Mucosa of descending colon (tissue), 3 donors: Measurements from ENCODE around the gene BBS4. TPM values are rescaled to one million over a fixed set of nuclear protein-coding genes. Genes with fewer than 3 reads are reported as not detected.
"Not testable (repeated sequence)": the region's sequence is repeated elsewhere in the genome, so short reads cannot be mapped to it uniquely, and the experiment has no call there.

Experiments
- ATAC-seq: fragments of 200-7000 bp; cut with Tn5 transposase; one replicate; pipeline ENCODE4 v1.9.1; 2020; ENCODE audit warnings: mild to moderate bottlenecking, moderate library complexity
- DNase-seq, 3 donors: peaks; one replicate each; pipeline ENCODE4 v3.0.0-alpha.2; 2020
- H3K36me3 ChIP-seq: fragments of 200-600 bp; one replicate; pipeline ENCODE4 v1.8.0; 2021; ENCODE audit warnings: low read depth, mild to moderate bottlenecking
- H3K4me1 ChIP-seq: fragments of 200-600 bp; one replicate; pipeline ENCODE4 v1.8.0; 2021; ENCODE audit warnings: low read depth, mild to moderate bottlenecking
- H3K4me3 ChIP-seq: fragments of 200-600 bp; one replicate; pipeline ENCODE4 v1.8.0; 2021; ENCODE audit warnings: mild to moderate bottlenecking
- H3K9me3 ChIP-seq: fragments of 200-600 bp; one replicate; pipeline ENCODE4 v1.8.0; 2021; ENCODE audit warnings: mild to moderate bottlenecking
- CTCF ChIP-seq: fragments of 200-600 bp; IDR thresholded peaks from one replicate; pipeline ENCODE4 v1.8.0; 2022; ENCODE audit warnings: antibody characterized with exemption, mild to moderate bottlenecking
- intact Hi-C, 2 donors: fragments of 100-400 bp; cut with DNase I in 1 of 2; cut with micrococcal nuclease in 1 of 2; formaldehyde crosslinking; loops; one replicate each; pipeline versions ENCODE4 v1.11.0 to v1.11.1; 2022; cut with DNase I, micrococcal nuclease
- long read RNA-seq, 2 donors: library from polyadenylated mRNA; unstranded; transcript quantifications; one replicate each; pipeline ENCODE4 v2.0.0, GENCODE V29; 2019 to 2021
- total RNA-seq, 3 donors: library from RNA; stranded (reverse); fragmentation: NEBNext Ultra II Directional in 2 of 3; extraction: Animal tissue kit (Norgen Biotek cat#: 25700) in 2 of 3; gene quantifications; one replicate each; pipeline versions ENCODE4 v1.2.1 to v1.2.4, GENCODE V29; 2021 to 2023
- donor health status: DM: no; HTN: no; CAD: no; lungs with moderate emphysema.
- donor health status: DM: no; HTN: no; CAD: no.
- donor health status: DM: no; HTN: yes; CAD: no.

Gene BBS4
- 10 to 100 TPM; 11.7 to 15.0 (median 13.6) TPM for total RNA-seq
- long read RNA-seq, donor 1, transcript BBS4-201 (16 exons, 2,490 nt), result major isoform, 9 of 19 reads
- long read RNA-seq, donor 1, partial matches to known transcripts, result 1 of 19 reads
- long read RNA-seq, donor 1, other reads (novel, unspliced or antisense), result 6 of 19 reads
- long read RNA-seq, donor 2, partial matches to known transcripts, result 0 of 4 reads
- long read RNA-seq, donor 2, other reads (novel, unspliced or antisense), result 2 of 4 reads

- no peaks in the 10 kb centered on the region for H3K36me3 ChIP-seq
- ATAC-seq, result peak; percentile 97
- intact Hi-C loops, result no loop called here
- H3K4me3 ChIP-seq, result peak within 1 kb of the TSS; percentile 41
- DNase-seq, result peak; percentile 92 to 93 (median 92)
- H3K9me3 ChIP-seq, result no peaks in the 10 kb centered on the region
- TF ChIP-seq CTCF, result no peak
- peaks cover 8% of the 10 kb centered on the region for H3K4me1 ChIP-seq
Observed at GRCh38 chr15:72685925-72686794, at the start of gene BBS4, which contains the start of gene HIGD2B. Gene BBS4, plus strand, starts transcription at chr15:72686207. Its CDS starts 21 bp downstream, at chr15:72686228. Gene HIGD2B, minus strand, starts transcription at chr15:72686182. Its CDS starts 9,808 bp downstream, at chr15:72676374.

GRCh38 chr15:72636519-72637282, 49.3 kb upstream of the BBS4 start:
- intact Hi-C loops, H3K36me3 ChIP-seq, H3K4me3 ChIP-seq, H3K9me3 ChIP-seq, H3K4me1 ChIP-seq: not testable (repeated sequence)
- ATAC-seq (peak; percentile 93), DNase-seq (peak; percentile 84 to 90 (median 88))

- H3K9me3 ChIP-seq, ATAC-seq: not testable (repeated sequence)
Observed at GRCh38 chr15:72639759-72640483, 46.1 kb upstream of the BBS4 start.

GRCh38 chr15:72642271-72642670, 43.7 kb upstream of the BBS4 start:
- H3K9me3 ChIP-seq, H3K4me1 ChIP-seq, H3K4me3 ChIP-seq, DNase-seq, intact Hi-C loops, H3K36me3 ChIP-seq, ATAC-seq: not testable (repeated sequence)

More at GRCh38 chr15:72639759-72640483, 46.1 kb upstream of the BBS4 start:
- intact Hi-C loops, H3K4me1 ChIP-seq, H3K36me3 ChIP-seq, H3K4me3 ChIP-seq, DNase-seq: not testable (repeated sequence)

GRCh38 chr15:72648631-72649253, 37.3 kb upstream of the BBS4 start:
- intact Hi-C loops, H3K4me1 ChIP-seq, H3K36me3 ChIP-seq, H3K4me3 ChIP-seq, H3K9me3 ChIP-seq, DNase-seq, ATAC-seq: not testable (repeated sequence)

GRCh38 chr15:72654397-72654796, 31.6 kb upstream of the BBS4 start, which contains the start of gene GOLGA6B:
Gene GOLGA6B, plus strand, starts transcription at chr15:72654697. Its CDS starts 41 bp downstream, at chr15:72654738.
- ATAC-seq, H3K36me3 ChIP-seq, H3K4me3 ChIP-seq, DNase-seq, H3K4me1 ChIP-seq, intact Hi-C loops, H3K9me3 ChIP-seq: not testable (repeated sequence)

GRCh38 chr15:72656014-72656413, 30.0 kb upstream of the BBS4 start:
- H3K36me3 ChIP-seq, ATAC-seq, H3K9me3 ChIP-seq, H3K4me3 ChIP-seq, intact Hi-C loops, DNase-seq, H3K4me1 ChIP-seq: not testable (repeated sequence)

GRCh38 chr15:72661081-72661480, 24.9 kb upstream of the BBS4 start:
- H3K4me1 ChIP-seq, intact Hi-C loops, H3K4me3 ChIP-seq, H3K9me3 ChIP-seq, ATAC-seq, H3K36me3 ChIP-seq, DNase-seq: not testable (repeated sequence)

GRCh38 chr15:72663931-72664330, 22.1 kb upstream of the BBS4 start:
- DNase-seq, H3K36me3 ChIP-seq, ATAC-seq, H3K4me3 ChIP-seq, H3K9me3 ChIP-seq, H3K4me1 ChIP-seq, intact Hi-C loops: not testable (repeated sequence)

- H3K9me3 ChIP-seq, H3K36me3 ChIP-seq, DNase-seq, ATAC-seq, intact Hi-C loops, H3K4me3 ChIP-seq, H3K4me1 ChIP-seq: not testable (repeated sequence)
Observed at GRCh38 chr15:72665706-72666105, 20.3 kb upstream of the BBS4 start.

GRCh38 chr15:72669803-72670202, 16.2 kb upstream of the BBS4 start:
- ATAC-seq, H3K4me1 ChIP-seq, H3K9me3 ChIP-seq, intact Hi-C loops, H3K4me3 ChIP-seq, H3K36me3 ChIP-seq, DNase-seq: not testable (repeated sequence)
